T1000 (cell line): ENCODE results near the gene HOXA1.

Source experiments
- DNase-seq: peaks from one replicate; lab custom pipeline; 2025; ENCODE audit warnings: mixed read lengths; lab: John Stamatoyannopoulos, UW

The HOXA1 gene

GRCh38 chr7:27131390-27131819 lies 35.6 kb upstream of the HOXA1 start:
- DNase-seq = no peak

GRCh38 chr7:27130540-27131389 lies 35.0 kb upstream of the HOXA1 start, which contains the start of gene HOXA4:
TSS of gene HOXA4 (minus strand) at chr7:27130757. CDS start at chr7:27130733, 24 bp downstream.
- peak; percentile 73 for DNase-seq

- peak; percentile 42 for DNase-seq
Observed at GRCh38 chr7:27129729-27130539, 34.1 kb upstream of the HOXA1 start.

- no peak for DNase-seq
Observed at GRCh38 chr7:27128776-27129728, 33.3 kb upstream of the HOXA1 start.

- DNase-seq = no peak
Observed at GRCh38 chr7:27128034-27128433, 32.2 kb upstream of the HOXA1 start.

GRCh38 chr7:27126596-27127327 lies 31.0 kb upstream of the HOXA1 start:
- DNase-seq = no peak

GRCh38 chr7:27125986-27126394 lies 30.2 kb upstream of the HOXA1 start:
- no peak for DNase-seq

GRCh38 chr7:27124902-27125689 lies 29.3 kb upstream of the HOXA1 start:
- DNase-seq = no peak

- peak; percentile 41 for DNase-seq
Observed at GRCh38 chr7:27124096-27124901, 28.5 kb upstream of the HOXA1 start.

GRCh38 chr7:27123477-27124053 lies 27.8 kb upstream of the HOXA1 start:
- no peak for DNase-seq

GRCh38 chr7:27123007-27123476 lies 27.2 kb upstream of the HOXA1 start:
- no peak for DNase-seq

- DNase-seq = no peak
Observed at GRCh38 chr7:27122077-27122910, 26.5 kb upstream of the HOXA1 start.

- no peak for DNase-seq
Observed at GRCh38 chr7:27121684-27122076, 25.9 kb upstream of the HOXA1 start.

- no peak for DNase-seq
Observed at GRCh38 chr7:27119412-27119911, 23.7 kb upstream of the HOXA1 start.

- DNase-seq = no peak
Observed at GRCh38 chr7:27118580-27118979, 22.8 kb upstream of the HOXA1 start.

- DNase-seq = no peak
Observed at GRCh38 chr7:27117887-27118491, 22.2 kb upstream of the HOXA1 start.
